GM12892 (cell line): ENCODE results near the gene CNGA3.

ENCODE experiments used
- POLR2A ChIP-seq: IDR thresholded peaks from 2 replicates; pipeline ENCODE4 v1.6.1; 2011; ENCODE audit warnings: low read depth, low read length, control low read depth
- POLR2AphosphoS5 ChIP-seq: IDR thresholded peaks from 2 replicates; pipeline ENCODE4 v1.6.1; 2011; ENCODE audit warnings: low read depth, low read length, control low read depth

GRCh38 chr2:98416383-98417159 is 70.3 kb downstream of the CNGA3 start:
- TF ChIP-seq POLR2A (no peak), POLR2AphosphoS5 (no peak)
